Stomach (tissue), 4 donors: ENCODE results near the gene NPDC1.

Experiments
- POLR2AphosphoS5 ChIP-seq, 3 donors: sonication (generic); formaldehyde crosslinking; IDR thresholded peaks; one replicate each; pipeline ENCODE4 v1.6.1; 2016; ENCODE audit warnings: antibody characterized with exemption in 3 of 3
- TF ChIP-seq, protein P1 (sequence below), 7 experiments: fragments of 450-650 bp in 4 of 7; fragments of 200-600 bp in 3 of 7; sonication (generic) in 3 of 7; IDR thresholded peaks; one replicate each; pipeline ENCODE4 v1.5.1; 2016 to 2019; ENCODE audit warnings: antibody characterized with exemption in 7 of 7, control low read depth in 2 of 7, mild to moderate bottlenecking in 1 of 7

DNA sequence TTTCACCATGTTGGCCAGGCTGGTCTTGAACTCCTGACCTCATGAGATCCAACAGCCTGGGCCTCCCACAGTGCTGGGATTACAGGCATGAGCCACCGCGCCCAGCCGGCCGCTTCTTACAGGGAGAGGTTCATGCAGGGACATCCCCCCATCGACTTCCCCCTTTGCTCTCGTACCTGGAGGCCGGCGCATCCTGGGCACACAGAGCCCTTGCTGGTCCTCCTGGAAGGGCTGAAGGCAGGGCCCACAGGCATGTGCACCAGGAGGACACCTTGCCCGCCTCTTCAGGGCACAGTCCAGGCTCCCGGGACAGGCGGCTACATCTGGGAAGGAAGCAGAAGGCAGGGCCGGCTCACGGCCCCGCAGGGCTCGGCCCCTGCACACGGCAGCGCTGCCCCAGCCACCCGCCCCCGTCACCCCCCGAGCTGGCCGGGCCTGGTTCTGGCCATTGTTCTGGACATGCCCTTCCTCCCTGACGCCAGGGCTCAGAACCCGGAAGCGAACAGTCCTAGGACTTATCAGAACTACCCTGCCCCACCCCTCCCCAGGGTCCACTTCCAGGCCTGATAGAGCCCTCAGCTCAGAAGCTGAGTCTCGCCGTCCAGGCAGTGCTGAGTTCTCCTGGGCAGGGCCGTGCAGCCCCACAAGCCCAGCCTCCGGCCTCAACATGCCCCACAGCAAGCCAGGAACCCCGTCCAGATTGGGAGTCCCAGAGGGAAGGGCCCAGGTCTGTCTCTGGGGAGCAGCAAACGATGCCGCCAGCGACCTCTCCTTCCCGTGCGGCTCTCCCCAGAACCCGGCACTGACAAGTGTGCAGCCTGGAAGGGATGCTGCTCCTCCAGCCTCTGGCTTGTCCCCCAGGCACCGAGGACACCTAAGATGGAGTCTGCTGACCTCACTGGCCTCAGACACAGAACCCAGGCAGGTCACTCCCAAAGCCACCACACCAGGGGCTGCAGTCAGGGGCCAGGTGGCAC, 2.9 kb downstream of the NPDC1 start:
- TF ChIP-seq, protein P1, sequence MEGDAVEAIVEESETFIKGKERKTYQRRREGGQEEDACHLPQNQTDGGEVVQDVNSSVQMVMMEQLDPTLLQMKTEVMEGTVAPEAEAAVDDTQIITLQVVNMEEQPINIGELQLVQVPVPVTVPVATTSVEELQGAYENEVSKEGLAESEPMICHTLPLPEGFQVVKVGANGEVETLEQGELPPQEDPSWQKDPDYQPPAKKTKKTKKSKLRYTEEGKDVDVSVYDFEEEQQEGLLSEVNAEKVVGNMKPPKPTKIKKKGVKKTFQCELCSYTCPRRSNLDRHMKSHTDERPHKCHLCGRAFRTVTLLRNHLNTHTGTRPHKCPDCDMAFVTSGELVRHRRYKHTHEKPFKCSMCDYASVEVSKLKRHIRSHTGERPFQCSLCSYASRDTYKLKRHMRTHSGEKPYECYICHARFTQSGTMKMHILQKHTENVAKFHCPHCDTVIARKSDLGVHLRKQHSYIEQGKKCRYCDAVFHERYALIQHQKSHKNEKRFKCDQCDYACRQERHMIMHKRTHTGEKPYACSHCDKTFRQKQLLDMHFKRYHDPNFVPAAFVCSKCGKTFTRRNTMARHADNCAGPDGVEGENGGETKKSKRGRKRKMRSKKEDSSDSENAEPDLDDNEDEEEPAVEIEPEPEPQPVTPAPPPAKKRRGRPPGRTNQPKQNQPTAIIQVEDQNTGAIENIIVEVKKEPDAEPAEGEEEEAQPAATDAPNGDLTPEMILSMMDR (IDR thresholded peaks at IDR 0.05), result no peak
- TF ChIP-seq POLR2AphosphoS5 (IDR thresholded peaks at IDR 0.05), result peak; percentile 24 to 60 (median 55)
